ENCODE measurements around the gene PIK3R6. TPM values are rescaled to one million over a fixed set of nuclear protein-coding genes. Genes with fewer than 3 reads are reported as not detected.

Gene PIK3R6
- total and polyA plus RNA-seq, 2 experiments from 2014 or later, result 0.11 to 0.24 TPM

GRCh38 chr17:8865811-8866210 is 1.7 kb downstream of the PIK3R6 start:
- Mint-ChIP-seq H3K27ac (no peak overlapping the region), H3K36me3 (ENCODE audit: low read depth) (no peaks in the 10 kb centered on the region; the same call in 2 of the 3 replicates), H3K4me1 (no peaks in the 10 kb centered on the region; the same call in 2 of the 3 replicates), H3K9me3 (no peaks in the 10 kb centered on the region), H3K27me3 (ENCODE audit: insufficient read depth, low read depth, poor library complexity) (peaks cover 7% of the 10 kb centered on the region), H3K4me3 (no peak overlapping the region)
- Histone ChIP-seq H3K4me1 (ENCODE audit: insufficient read depth) (no peaks in the 10 kb centered on the region), H3K9me2 (ENCODE audit: insufficient read depth) (no peaks in the 10 kb centered on the region), H3K27me3 (ENCODE audit: insufficient read depth) (no peaks in the 10 kb centered on the region), H3K4me2 (no peak overlapping the region), H3K27ac (ENCODE audit: low read depth) (no peak overlapping the region), H4K20me1 (replicated peaks; ENCODE audit: insufficient read depth) (no peaks in the 10 kb centered on the region), H3F3A (replicated peaks; ENCODE audit: low read depth) (no peaks in the 10 kb centered on the region), H3K79me2 (replicated peaks; ENCODE audit: insufficient read depth) (no peaks in the 10 kb centered on the region), H3K36me3 (ENCODE audit: insufficient read depth) (no peaks in the 10 kb centered on the region), H2AFZ (no peak overlapping the region), H3K4me3 (no peak overlapping the region)
- ATAC-seq (no peak), DNase-seq (ENCODE audit: low spot score) (no peak)
- TF ChIP-seq JUNB (IDR thresholded peaks at IDR 0.05; ENCODE audit: unreplicated experiment) (no peak), ZNF462 (CRISPR knock-in tag; IDR thresholded peaks at IDR 0.05) (no peak), CREB1 (CRISPR knock-in tag; IDR thresholded peaks at IDR 0.05; ENCODE audit: low read depth) (no peak), ZNF114 (CRISPR knock-in tag; IDR thresholded peaks at IDR 0.05) (no peak), ZNF331 (CRISPR knock-in tag; IDR thresholded peaks at IDR 0.05; ENCODE audit: low read depth) (no peak), NANOG (IDR thresholded peaks at IDR 0.05; ENCODE audit: borderline replicate concordance) (no peak), STAT1 (IDR thresholded peaks at IDR 0.05; ENCODE audit: unreplicated experiment) (no peak), REST (IDR thresholded peaks at IDR 0.05; ENCODE audit: unreplicated experiment) (no peak), ETS1 (IDR thresholded peaks at IDR 0.05) (no peak), EZH2phosphoT487 (IDR thresholded peaks at IDR 0.05; ENCODE audit: unreplicated experiment) (no peak), CTCF (conservative IDR thresholded peaks at IDR 0.05; ENCODE audit: low read depth in 2 of 2) (no peak), EZH2 (IDR thresholded peaks at IDR 0.05; ENCODE audit: low read depth, unreplicated experiment) (no peak), POLR2AphosphoS5 (IDR thresholded peaks at IDR 0.05; ENCODE audit: low read depth) (no peak)
